ENCODE data around the gene PRM2. TPM values are rescaled to one million over a fixed set of nuclear protein-coding genes. Genes with fewer than 3 reads are reported as not detected.

PRM2 gene
- total and polyA plus RNA-seq, 2 experiments from 2014 or later: not detected

- TF ChIP-seq ZNF462 (CRISPR knock-in tag; IDR thresholded peaks at IDR 0.05) (no peak), JUNB (IDR thresholded peaks at IDR 0.05; ENCODE audit: unreplicated experiment) (no peak), POLR2AphosphoS5 (IDR thresholded peaks at IDR 0.05; ENCODE audit: low read depth) (no peak), REST (IDR thresholded peaks at IDR 0.05; ENCODE audit: unreplicated experiment) (no peak), EZH2phosphoT487 (IDR thresholded peaks at IDR 0.05; ENCODE audit: unreplicated experiment) (no peak), CREB1 (CRISPR knock-in tag; IDR thresholded peaks at IDR 0.05; ENCODE audit: low read depth) (no peak), ETS1 (IDR thresholded peaks at IDR 0.05) (no peak)
These were observed 13.4 kb downstream of the PRM2 start (continued) for GRCh38 chr16:11262915-11263314.
